ENCODE results near the gene SRPK2. TPM values are rescaled to one million over a fixed set of nuclear protein-coding genes. Genes with fewer than 3 reads are reported as not detected.

The SRPK2 gene
- total RNA-seq, 1 experiment from 2014 or later: 21.6 TPM

GRCh38 chr7:105289704-105290103, 99.0 kb downstream of the SRPK2 start:
- no peaks in the 10 kb centered on the region for H3K9me3 ChIP-seq (ENCODE audit: low read length)
- H4K20me1 ChIP-seq (ENCODE audit: low read length): no peaks in the 10 kb centered on the region
- ChIA-PET CTCF (no interaction called here), POLR2A (ENCODE audit: unreplicated experiment) (no interaction called here)
- ATAC-seq: no peak
- no TSS peak for BruUV-seq (replicated peaks)
- no peak for DNase-seq
- H3K27ac ChIP-seq (ENCODE audit: low read length): no peak overlapping the region
- no peak overlapping the region for H3K4me2 ChIP-seq (ENCODE audit: low read length)
- no peak overlapping the region for H2AFZ ChIP-seq (ENCODE audit: low read length)
- H3F3A ChIP-seq (ENCODE audit: low read length, unreplicated experiment): no peaks in the 10 kb centered on the region
- H3K79me2 ChIP-seq (ENCODE audit: low read length): no peaks in the 10 kb centered on the region
- H3K27me3 ChIP-seq (ENCODE audit: low read length): no peaks in the 10 kb centered on the region
- no peaks in the 10 kb centered on the region for H3K4me1 ChIP-seq (ENCODE audit: insufficient read depth, low read length)
- H3K36me3 ChIP-seq (ENCODE audit: low read depth, low read length): no peaks in the 10 kb centered on the region
- no peak for TF ChIP-seq EZH2 (IDR thresholded peaks at IDR 0.05; ENCODE audit: low read length, unreplicated experiment)
- TF ChIP-seq EZH2phosphoT487 (IDR thresholded peaks at IDR 0.05; ENCODE audit: borderline replicate concordance, low read length): no peak
- TF ChIP-seq CTCF (conservative IDR thresholded peaks at IDR 0.05; ENCODE audit: low read depth, low read length): no peak
- H3K4me3 ChIP-seq (ENCODE audit: low read length): no peak overlapping the region
- H3K9me2 ChIP-seq (replicated peaks; ENCODE audit: low read length): no peaks in the 10 kb centered on the region
- intact Hi-C loops (cut with micrococcal nuclease): no loop called here
- H3K9ac ChIP-seq (ENCODE audit: low read length): no peak overlapping the region

GRCh38 chr7:105286441-105286840, 102.3 kb downstream of the SRPK2 start:
- CTCF ChIA-PET: no interaction called here
- no peak overlapping the region for H3K27ac ChIP-seq (ENCODE audit: low read length)
- no peak overlapping the region for H3K4me2 ChIP-seq (ENCODE audit: low read length)
- H3K79me2 ChIP-seq (ENCODE audit: low read length): peaks cover 13% of the 10 kb centered on the region
- no peak overlapping the region for H3K9ac ChIP-seq (ENCODE audit: low read length)
- H3K36me3 ChIP-seq (ENCODE audit: low read depth, low read length): no peaks in the 10 kb centered on the region
- no peaks in the 10 kb centered on the region for H3K27me3 ChIP-seq (ENCODE audit: low read length)
- ATAC-seq (peak; percentile 54), DNase-seq (no peak)
- POLR2A ChIA-PET (ENCODE audit: unreplicated experiment): no interaction called here
- H3F3A ChIP-seq (ENCODE audit: low read length, unreplicated experiment): no peaks in the 10 kb centered on the region
- intact Hi-C loops (cut with micrococcal nuclease): no loop called here
- TF ChIP-seq CTCF (conservative IDR thresholded peaks at IDR 0.05; ENCODE audit: low read depth, low read length): no peak
- no peak for TF ChIP-seq EZH2 (IDR thresholded peaks at IDR 0.05; ENCODE audit: low read length, unreplicated experiment)
- TF ChIP-seq EZH2phosphoT487 (IDR thresholded peaks at IDR 0.05; ENCODE audit: borderline replicate concordance, low read length): no peak
- H3K4me1 ChIP-seq (ENCODE audit: insufficient read depth, low read length): no peaks in the 10 kb centered on the region
- H4K20me1 ChIP-seq (ENCODE audit: low read length): no peaks in the 10 kb centered on the region
- no peaks in the 10 kb centered on the region for H3K9me3 ChIP-seq (ENCODE audit: low read length)
- H2AFZ ChIP-seq (ENCODE audit: low read length): no peak overlapping the region
- BruUV-seq (replicated peaks): no TSS peak
- H3K9me2 ChIP-seq (replicated peaks; ENCODE audit: low read length): no peaks in the 10 kb centered on the region
- H3K4me3 ChIP-seq (ENCODE audit: low read length): no peak overlapping the region

- H4K20me1 ChIP-seq (ENCODE audit: low read length): no peaks in the 10 kb centered on the region
- H3K27ac ChIP-seq (ENCODE audit: low read length): no peak overlapping the region
- ChIA-PET CTCF (no interaction called here), POLR2A (ENCODE audit: unreplicated experiment) (no interaction called here)
- no peaks in the 10 kb centered on the region for H3F3A ChIP-seq (ENCODE audit: low read length, unreplicated experiment)
- H3K9me3 ChIP-seq (ENCODE audit: low read length): no peaks in the 10 kb centered on the region
- no peaks in the 10 kb centered on the region for H3K9me2 ChIP-seq (replicated peaks; ENCODE audit: low read length)
- H3K27me3 ChIP-seq (ENCODE audit: low read length): no peaks in the 10 kb centered on the region
- no peak overlapping the region for H3K9ac ChIP-seq (ENCODE audit: low read length)
- H2AFZ ChIP-seq (ENCODE audit: low read length): no peak overlapping the region
- no peak overlapping the region for H3K4me3 ChIP-seq (ENCODE audit: low read length)
- TF ChIP-seq EZH2 (IDR thresholded peaks at IDR 0.05; ENCODE audit: low read length, unreplicated experiment) (no peak), EZH2phosphoT487 (IDR thresholded peaks at IDR 0.05; ENCODE audit: borderline replicate concordance, low read length) (no peak), CTCF (conservative IDR thresholded peaks at IDR 0.05; ENCODE audit: low read depth, low read length) (no peak)
- no peak overlapping the region for H3K4me2 ChIP-seq (ENCODE audit: low read length)
- BruUV-seq (replicated peaks): no TSS peak
- H3K4me1 ChIP-seq (ENCODE audit: insufficient read depth, low read length): no peaks in the 10 kb centered on the region
- intact Hi-C loops (cut with micrococcal nuclease): no loop called here
- no peak for ATAC-seq
- peaks cover 17% of the 10 kb centered on the region for H3K79me2 ChIP-seq (ENCODE audit: low read length)
- no peaks in the 10 kb centered on the region for H3K36me3 ChIP-seq (ENCODE audit: low read depth, low read length)
- no peak for DNase-seq
Observed at GRCh38 chr7:105285118-105285874, 103.4 kb downstream of the SRPK2 start.

All from PC-3 (cell line).